ENCODE measurements around the gene CD27.

CD27 gene

DNA sequence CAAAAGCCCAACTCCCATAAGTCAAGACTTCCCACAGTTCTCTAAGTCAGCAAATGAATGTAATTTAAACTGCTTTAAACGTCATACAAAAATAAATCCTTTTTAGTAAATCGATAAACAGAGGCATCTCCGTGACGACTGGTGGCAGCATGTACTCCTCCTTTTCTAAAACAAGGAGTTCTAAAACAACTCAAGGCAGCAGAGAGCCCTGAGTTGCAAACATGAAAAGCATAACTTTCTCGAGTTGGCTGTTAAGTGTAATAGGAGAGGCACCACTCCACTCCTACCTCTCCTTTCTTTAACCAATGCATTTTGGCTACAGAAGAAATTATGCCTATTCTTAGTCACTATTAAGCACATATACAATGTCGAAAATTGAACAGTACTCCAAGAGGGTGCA lies 38.8 kb upstream of the CD27 start:
- no peaks in the 10 kb centered on the region for H3K36me3 ChIP-seq (ENCODE audit: control insufficient read depth in 2 of 2, insufficient read depth in 1 of 2, low read length in 2 of 2)
- H3K9me3 ChIP-seq (ENCODE audit: control insufficient read depth, insufficient read depth, low read depth, low read length) = no peaks in the 10 kb centered on the region
- TF ChIP-seq ZNF626 (tag by site-specific recombination; IDR thresholded peaks at IDR 0.05) (no peak), ZNF843 (tag by site-specific recombination; IDR thresholded peaks at IDR 0.05) (no peak), ZNF510 (tag by site-specific recombination; IDR thresholded peaks at IDR 0.05; ENCODE audit: insufficient replicate concordance) (no peak), ZNF391 (tag by site-specific recombination; IDR thresholded peaks at IDR 0.05; ENCODE audit: borderline replicate concordance, low read depth) (no peak), SCRT2 (tag by site-specific recombination; IDR thresholded peaks at IDR 0.05) (no peak)
- TF ChIP-seq, protein P1, sequence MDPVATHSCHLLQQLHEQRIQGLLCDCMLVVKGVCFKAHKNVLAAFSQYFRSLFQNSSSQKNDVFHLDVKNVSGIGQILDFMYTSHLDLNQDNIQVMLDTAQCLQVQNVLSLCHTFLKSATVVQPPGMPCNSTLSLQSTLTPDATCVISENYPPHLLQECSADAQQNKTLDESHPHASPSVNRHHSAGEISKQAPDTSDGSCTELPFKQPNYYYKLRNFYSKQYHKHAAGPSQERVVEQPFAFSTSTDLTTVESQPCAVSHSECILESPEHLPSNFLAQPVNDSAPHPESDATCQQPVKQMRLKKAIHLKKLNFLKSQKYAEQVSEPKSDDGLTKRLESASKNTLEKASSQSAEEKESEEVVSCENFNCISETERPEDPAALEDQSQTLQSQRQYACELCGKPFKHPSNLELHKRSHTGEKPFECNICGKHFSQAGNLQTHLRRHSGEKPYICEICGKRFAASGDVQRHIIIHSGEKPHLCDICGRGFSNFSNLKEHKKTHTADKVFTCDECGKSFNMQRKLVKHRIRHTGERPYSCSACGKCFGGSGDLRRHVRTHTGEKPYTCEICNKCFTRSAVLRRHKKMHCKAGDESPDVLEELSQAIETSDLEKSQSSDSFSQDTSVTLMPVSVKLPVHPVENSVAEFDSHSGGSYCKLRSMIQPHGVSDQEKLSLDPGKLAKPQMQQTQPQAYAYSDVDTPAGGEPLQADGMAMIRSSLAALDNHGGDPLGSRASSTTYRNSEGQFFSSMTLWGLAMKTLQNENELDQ (tag by site-specific recombination; IDR thresholded peaks at IDR 0.05; ENCODE audit: low read depth) = no peak
- H3K4me1 ChIP-seq (ENCODE audit: control insufficient read depth, insufficient read depth, low read length) = no peaks in the 10 kb centered on the region
- H3K27ac ChIP-seq (ENCODE audit: extremely low read depth, low read depth, low read length) = no peak overlapping the region
- CTCF ChIA-PET = no interaction called here
- POLR2A ChIA-PET = no interaction called here
- H3K4me3 ChIP-seq (ENCODE audit: low read depth, low read length) = no peak overlapping the region

DNA sequence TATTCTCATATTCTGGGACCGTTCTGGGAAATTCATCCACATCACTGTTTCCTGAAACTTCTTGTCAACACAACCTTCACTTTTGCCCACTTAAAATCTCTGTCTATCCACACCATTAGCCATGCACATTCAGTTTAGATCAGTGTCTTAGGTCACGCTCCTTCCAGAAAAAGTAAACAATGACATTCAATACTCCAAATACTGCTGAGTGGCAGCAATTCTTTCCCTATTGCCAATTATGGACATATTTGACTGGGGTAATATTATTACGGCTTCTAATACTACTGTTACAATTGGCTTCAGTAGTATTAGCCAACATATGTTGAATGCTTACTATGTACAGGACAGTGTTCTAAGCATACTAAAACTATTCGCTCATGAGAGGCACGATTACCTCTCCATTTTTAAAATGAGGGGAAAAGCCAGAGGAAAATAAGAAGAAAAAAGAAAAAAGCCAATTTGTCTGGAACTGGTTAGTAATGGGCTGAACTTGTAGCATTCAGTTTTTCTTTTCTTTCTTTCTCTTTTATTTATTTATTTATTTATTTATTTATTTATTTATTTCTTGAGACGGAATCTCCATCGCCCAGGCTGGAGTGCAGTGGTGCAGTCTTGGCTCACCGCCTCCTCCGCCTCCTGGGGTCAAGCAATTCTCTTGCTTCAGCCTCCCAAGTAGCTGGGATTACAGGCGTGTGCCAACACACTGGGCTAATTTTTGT lies 37.4 kb upstream of the CD27 start:
- Histone ChIP-seq H3K36me3 (ENCODE audit: control insufficient read depth in 2 of 2, insufficient read depth in 1 of 2, low read length in 2 of 2) (no peaks in the 10 kb centered on the region), H3K4me3 (ENCODE audit: low read depth, low read length) (no peak overlapping the region), H3K27ac (ENCODE audit: extremely low read depth, low read depth, low read length) (no peak overlapping the region), H3K9me3 (ENCODE audit: control insufficient read depth, insufficient read depth, low read depth, low read length) (no peaks in the 10 kb centered on the region), H3K4me1 (ENCODE audit: control insufficient read depth, insufficient read depth, low read length) (no peaks in the 10 kb centered on the region)
- CTCF ChIA-PET = no interaction called here
- POLR2A ChIA-PET = interaction anchor here (0.6 kb wide), 1 partner anchor 1222 kb away, joined by 4 read pairs; no protein-coding TSS in a partner anchor
- TF ChIP-seq MZF1 (tag by site-specific recombination; IDR thresholded peaks at IDR 0.05; ENCODE audit: borderline replicate concordance) (no peak; the same call in 1 of the 2 replicates), ZNF600 (tag by site-specific recombination; IDR thresholded peaks at IDR 0.05) (no peak), ZNF654 (tag by site-specific recombination; IDR thresholded peaks at IDR 0.05; ENCODE audit: low read depth) (peak; percentile 59), ZNF2 (tag by site-specific recombination; IDR thresholded peaks at IDR 0.05) (no peak), SP7 (tag by site-specific recombination; IDR thresholded peaks at IDR 0.05) (no peak), EGR2 (tag by site-specific recombination; IDR thresholded peaks at IDR 0.05; ENCODE audit: low read depth) (no peak), SP3 (tag by site-specific recombination; IDR thresholded peaks at IDR 0.05) (0 out of 2 replicates have a peak, but pooled peaks have one; percentile 34), IKZF3 (tag by site-specific recombination; IDR thresholded peaks at IDR 0.05) (no peak), GLIS1 (tag by site-specific recombination; IDR thresholded peaks at IDR 0.05) (0 out of 2 replicates have a peak, but pooled peaks have one; percentile 12), WT1 (tag by site-specific recombination; IDR thresholded peaks at IDR 0.05) (no peak), KLF16 (tag by site-specific recombination; IDR thresholded peaks at IDR 0.05) (no peak), ZEB2 (tag by site-specific recombination; IDR thresholded peaks at IDR 0.05) (no peak), ZNF248 (tag by site-specific recombination; IDR thresholded peaks at IDR 0.05) (no peak)
- TF ChIP-seq, protein P2, sequence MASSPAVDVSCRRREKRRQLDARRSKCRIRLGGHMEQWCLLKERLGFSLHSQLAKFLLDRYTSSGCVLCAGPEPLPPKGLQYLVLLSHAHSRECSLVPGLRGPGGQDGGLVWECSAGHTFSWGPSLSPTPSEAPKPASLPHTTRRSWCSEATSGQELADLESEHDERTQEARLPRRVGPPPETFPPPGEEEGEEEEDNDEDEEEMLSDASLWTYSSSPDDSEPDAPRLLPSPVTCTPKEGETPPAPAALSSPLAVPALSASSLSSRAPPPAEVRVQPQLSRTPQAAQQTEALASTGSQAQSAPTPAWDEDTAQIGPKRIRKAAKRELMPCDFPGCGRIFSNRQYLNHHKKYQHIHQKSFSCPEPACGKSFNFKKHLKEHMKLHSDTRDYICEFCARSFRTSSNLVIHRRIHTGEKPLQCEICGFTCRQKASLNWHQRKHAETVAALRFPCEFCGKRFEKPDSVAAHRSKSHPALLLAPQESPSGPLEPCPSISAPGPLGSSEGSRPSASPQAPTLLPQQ (tag by site-specific recombination; IDR thresholded peaks at IDR 0.05) = no peak
- TF ChIP-seq, protein P3, sequence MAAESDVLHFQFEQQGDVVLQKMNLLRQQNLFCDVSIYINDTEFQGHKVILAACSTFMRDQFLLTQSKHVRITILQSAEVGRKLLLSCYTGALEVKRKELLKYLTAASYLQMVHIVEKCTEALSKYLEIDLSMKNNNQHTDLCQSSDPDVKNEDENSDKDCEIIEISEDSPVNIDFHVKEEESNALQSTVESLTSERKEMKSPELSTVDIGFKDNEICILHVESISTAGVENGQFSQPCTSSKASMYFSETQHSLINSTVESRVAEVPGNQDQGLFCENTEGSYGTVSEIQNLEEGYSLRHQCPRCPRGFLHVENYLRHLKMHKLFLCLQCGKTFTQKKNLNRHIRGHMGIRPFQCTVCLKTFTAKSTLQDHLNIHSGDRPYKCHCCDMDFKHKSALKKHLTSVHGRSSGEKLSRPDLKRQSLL (tag by site-specific recombination; IDR thresholded peaks at IDR 0.05) = no peak
- TF ChIP-seq, protein P4, sequence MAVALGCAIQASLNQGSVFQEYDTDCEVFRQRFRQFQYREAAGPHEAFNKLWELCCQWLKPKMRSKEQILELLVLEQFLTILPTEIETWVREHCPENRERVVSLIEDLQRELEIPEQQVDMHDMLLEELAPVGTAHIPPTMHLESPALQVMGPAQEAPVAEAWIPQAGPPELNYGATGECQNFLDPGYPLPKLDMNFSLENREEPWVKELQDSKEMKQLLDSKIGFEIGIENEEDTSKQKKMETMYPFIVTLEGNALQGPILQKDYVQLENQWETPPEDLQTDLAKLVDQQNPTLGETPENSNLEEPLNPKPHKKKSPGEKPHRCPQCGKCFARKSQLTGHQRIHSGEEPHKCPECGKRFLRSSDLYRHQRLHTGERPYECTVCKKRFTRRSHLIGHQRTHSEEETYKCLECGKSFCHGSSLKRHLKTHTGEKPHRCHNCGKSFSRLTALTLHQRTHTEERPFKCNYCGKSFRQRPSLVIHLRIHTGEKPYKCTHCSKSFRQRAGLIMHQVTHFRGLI (tag by site-specific recombination; IDR thresholded peaks at IDR 0.05) = no peak
- TF ChIP-seq, protein P5, sequence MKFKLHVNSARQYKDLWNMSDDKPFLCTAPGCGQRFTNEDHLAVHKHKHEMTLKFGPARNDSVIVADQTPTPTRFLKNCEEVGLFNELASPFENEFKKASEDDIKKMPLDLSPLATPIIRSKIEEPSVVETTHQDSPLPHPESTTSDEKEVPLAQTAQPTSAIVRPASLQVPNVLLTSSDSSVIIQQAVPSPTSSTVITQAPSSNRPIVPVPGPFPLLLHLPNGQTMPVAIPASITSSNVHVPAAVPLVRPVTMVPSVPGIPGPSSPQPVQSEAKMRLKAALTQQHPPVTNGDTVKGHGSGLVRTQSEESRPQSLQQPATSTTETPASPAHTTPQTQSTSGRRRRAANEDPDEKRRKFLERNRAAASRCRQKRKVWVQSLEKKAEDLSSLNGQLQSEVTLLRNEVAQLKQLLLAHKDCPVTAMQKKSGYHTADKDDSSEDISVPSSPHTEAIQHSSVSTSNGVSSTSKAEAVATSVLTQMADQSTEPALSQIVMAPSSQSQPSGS (tag by site-specific recombination; IDR thresholded peaks at IDR 0.05; ENCODE audit: low read depth) = no peak
- TF ChIP-seq, protein P6, sequence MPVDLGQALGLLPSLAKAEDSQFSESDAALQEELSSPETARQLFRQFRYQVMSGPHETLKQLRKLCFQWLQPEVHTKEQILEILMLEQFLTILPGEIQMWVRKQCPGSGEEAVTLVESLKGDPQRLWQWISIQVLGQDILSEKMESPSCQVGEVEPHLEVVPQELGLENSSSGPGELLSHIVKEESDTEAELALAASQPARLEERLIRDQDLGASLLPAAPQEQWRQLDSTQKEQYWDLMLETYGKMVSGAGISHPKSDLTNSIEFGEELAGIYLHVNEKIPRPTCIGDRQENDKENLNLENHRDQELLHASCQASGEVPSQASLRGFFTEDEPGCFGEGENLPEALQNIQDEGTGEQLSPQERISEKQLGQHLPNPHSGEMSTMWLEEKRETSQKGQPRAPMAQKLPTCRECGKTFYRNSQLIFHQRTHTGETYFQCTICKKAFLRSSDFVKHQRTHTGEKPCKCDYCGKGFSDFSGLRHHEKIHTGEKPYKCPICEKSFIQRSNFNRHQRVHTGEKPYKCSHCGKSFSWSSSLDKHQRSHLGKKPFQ (tag by site-specific recombination; IDR thresholded peaks at IDR 0.05) = 0 out of 2 replicates have a peak, but pooled peaks have one; percentile 17
- TF ChIP-seq, protein P7, sequence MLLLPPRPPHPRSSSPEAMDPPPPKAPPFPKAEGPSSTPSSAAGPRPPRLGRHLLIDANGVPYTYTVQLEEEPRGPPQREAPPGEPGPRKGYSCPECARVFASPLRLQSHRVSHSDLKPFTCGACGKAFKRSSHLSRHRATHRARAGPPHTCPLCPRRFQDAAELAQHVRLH (tag by site-specific recombination; IDR thresholded peaks at IDR 0.05) = 0 out of 2 replicates have a peak, but pooled peaks have one; percentile 56
